Body of pancreas (tissue), 4 donors: ENCODE measurements around the gene ACOX3.

Experiments used
- CTCF ChIP-seq, 7 experiments: fragments of 450-650 bp in 4 of 7; fragments of 200-600 bp in 3 of 7; sonication (generic) in 3 of 7; IDR thresholded peaks; one replicate each; pipeline ENCODE4 v1.5.1; 2016 to 2019; ENCODE audit warnings: antibody characterized with exemption in 7 of 7
- POLR2A ChIP-seq, 3 donors: fragments of 450-650 bp; IDR thresholded peaks; one replicate each; pipeline ENCODE4 v1.6.1; 2016; ENCODE audit warnings: antibody characterized with exemption in 3 of 3, mild to moderate bottlenecking in 2 of 3

DNA sequence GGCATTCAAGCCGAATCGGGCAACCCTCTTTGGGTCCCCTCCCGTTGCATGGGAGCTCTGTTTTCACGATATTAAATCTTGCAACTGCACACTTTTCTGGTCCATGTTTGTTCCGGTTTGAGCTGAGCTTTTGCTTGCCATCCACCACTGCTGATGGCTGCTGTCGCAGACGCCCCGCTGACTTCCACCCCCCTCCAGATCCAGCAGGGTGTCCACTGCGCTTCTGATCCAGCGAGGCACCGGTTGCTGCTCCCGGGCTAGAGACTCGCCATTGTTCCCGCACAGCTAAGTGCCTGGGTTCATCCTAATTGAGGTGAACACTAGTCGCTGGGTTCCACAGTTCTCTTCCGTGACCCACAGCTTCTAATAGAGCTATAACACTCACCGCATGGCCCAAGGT lies 13.3 kb downstream of the ACOX3 start:
- TF ChIP-seq POLR2A (IDR thresholded peaks at IDR 0.05) (no peak), CTCF (IDR thresholded peaks at IDR 0.05) (no peak)
